ENCODE data around the gene AKAP6.
"Not testable (repeated sequence)": the region's sequence is repeated elsewhere in the genome, so short reads cannot be mapped to it uniquely, and the experiment has no call there.

AKAP6 gene

GRCh38 chr14:32761381-32761968, 432.4 kb downstream of the AKAP6 start:
- no peak for DNase-seq (ENCODE audit: low read depth)

GRCh38 chr14:32762886-32763285, 433.8 kb downstream of the AKAP6 start:
- DNase-seq (ENCODE audit: low read depth), result no peak

- no peak for DNase-seq (ENCODE audit: low read depth)
Measured at GRCh38 chr14:32763673-32764072, 434.6 kb downstream of the AKAP6 start.

DNA sequence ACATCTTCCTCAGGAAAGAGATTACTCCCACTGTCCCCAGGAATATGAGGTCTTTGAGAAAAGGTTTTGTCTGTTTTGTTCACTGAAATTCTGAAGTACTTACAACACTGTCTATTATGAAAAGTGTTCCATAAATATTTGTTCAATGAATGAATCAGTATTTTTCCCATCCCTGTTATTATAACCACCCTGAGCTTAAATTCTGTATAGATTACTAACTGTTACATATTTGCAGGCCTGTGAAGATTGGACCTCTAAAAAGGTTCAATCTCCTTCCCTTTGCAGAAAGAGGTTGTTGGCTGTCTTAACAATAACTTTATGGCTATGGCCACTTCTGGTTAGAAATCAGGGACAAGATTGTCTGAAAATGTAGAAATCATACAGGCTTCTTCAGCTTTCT, 435.0 kb downstream of the AKAP6 start:
- no peak for DNase-seq (ENCODE audit: low read depth)

DNA sequence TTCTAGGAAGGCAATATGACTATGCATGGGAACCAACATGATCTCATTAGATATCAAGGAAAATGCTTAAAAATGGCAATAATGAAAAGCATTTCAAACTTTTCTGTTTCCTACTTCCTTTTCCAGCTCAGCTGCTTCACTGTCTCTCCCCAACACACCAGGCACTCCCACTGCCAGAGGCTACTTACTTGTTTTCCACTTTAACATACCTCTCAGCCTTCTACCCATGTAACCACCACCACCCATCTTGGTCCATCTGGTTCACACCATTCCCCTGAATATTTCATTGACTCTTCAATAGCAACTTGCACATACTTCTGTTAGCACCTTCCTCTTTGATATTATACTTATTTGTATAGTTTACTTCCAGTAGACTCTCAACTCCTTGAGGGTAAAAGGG, 441.3 kb downstream of the AKAP6 start:
- DNase-seq (ENCODE audit: low read depth), result no peak

DNA sequence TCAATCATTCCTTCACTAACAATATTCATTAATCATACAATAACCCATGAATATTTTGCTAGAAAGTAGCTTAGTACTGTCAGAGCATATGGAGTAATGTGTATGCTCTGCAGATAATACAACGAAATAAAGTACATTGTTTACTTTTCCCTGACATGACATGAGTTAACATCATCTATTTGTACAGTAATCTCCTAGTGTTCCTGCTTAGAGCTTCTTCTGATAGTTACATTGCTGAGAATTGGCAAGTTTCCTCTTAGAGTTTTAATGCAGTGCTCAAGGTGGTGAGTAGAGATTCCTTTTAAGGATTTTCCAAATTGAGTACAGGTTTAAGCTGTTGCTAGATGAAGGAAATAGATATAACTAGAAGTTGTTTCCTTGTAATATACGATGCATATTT, 445.1 kb downstream of the AKAP6 start:
- no peak for DNase-seq (ENCODE audit: low read depth)

DNA sequence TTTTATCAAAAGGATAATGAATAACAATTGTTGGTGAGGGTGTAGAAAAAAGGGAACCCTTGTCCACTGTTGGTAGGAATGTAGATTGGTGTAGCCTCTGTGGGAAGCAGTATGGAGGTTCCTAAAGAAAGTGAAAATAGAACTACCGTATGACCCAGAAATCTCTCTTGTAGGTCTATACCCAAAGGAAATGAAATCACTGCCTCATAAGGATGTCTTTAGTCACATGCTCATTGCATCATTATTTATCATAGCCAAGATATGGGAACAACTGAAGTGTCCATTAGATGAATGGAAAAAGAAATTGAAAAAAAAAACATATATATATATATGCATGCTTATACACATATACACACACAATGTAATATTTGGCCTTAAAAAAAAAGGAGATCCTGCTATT, 450.7 kb downstream of the AKAP6 start:
- no peak for DNase-seq (ENCODE audit: low read depth)

GRCh38 chr14:32784405-32784804, 455.3 kb downstream of the AKAP6 start:
- DNase-seq (ENCODE audit: low read depth), result no peak

DNA sequence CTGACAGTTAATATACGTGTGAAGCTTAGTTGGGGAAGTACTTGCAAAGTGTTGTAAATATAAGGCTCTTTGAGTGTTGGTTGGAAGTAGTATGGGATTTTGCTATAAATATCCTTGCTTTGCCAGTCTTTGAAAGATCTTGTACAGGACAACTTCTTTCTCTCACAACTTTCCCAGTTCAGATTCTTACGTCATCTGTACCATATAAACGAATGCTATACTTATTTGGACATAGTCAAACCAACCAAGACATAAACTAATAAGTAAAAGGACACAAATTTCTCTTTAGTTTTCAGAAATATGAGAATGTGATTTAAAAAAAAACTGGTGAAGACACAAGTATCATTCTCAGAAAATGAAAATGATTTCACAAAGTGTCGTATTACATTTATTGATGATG, 456.5 kb downstream of the AKAP6 start:
- DNase-seq (ENCODE audit: low read depth), result no peak

DNA sequence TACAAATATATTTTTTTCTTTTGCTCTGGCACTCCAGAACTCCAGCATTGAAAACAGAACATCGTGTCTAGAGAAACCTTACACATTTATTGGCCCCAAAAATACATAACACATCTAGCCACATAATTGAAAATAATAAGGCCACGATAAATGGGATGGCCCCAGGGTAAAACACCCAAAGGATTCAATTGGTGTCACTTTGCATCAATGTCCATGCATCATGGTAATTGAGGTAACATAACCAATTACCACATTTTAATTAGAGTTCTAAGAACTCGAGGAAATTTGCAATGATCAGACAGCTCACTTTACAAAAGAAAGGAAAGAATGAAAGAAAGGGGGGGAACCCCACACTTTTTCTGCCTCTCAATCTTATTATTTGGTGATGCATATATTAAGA, 457.8 kb downstream of the AKAP6 start:
- no peak for DNase-seq (ENCODE audit: low read depth)

- not testable (repeated sequence) for DNase-seq (ENCODE audit: low read depth)
Measured at GRCh38 chr14:32793033-32793432, 463.9 kb downstream of the AKAP6 start.

DNA sequence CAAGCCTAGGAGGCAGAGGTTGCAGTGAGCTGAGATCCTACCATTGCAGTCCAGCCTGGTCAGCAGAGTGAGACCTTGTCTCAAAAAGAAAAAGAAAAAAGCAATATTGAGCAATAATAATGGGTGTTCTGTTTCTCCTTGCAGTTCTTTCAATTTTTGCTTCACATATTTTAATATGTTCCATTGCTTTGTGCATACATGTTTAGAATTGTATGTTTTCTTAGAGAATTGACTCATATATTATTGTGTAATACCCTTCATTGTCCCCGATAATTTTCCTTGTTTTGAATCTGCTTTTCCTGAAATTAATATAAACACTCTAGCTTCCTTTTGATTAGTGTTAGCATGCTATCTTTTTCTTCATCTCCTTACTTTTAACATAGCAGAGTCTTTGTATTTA, 471.2 kb downstream of the AKAP6 start:
- no peak for DNase-seq (ENCODE audit: low read depth)

GRCh38 chr14:32802295-32802694, 473.2 kb downstream of the AKAP6 start:
- DNase-seq (ENCODE audit: low read depth), result no peak

DNA sequence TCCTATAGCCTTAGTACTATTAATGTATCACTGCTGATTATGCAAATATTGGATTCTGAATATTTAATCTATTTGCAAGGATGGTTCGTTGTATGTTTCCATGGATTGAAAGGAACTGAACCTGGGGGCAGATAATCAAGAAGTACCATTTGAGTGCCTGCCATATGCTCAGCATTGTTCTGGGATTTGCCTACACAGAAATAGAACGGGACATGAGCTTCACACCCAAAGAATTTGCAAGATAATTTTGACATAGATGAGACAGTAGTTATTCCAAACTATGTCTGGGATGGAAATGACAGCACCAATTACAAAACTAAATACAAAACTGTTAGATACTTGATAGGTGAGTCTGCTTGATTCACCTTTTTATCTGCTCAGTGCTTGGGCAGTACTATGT, 476.9 kb downstream of the AKAP6 start:
- no peak for DNase-seq (ENCODE audit: low read depth)

DNA sequence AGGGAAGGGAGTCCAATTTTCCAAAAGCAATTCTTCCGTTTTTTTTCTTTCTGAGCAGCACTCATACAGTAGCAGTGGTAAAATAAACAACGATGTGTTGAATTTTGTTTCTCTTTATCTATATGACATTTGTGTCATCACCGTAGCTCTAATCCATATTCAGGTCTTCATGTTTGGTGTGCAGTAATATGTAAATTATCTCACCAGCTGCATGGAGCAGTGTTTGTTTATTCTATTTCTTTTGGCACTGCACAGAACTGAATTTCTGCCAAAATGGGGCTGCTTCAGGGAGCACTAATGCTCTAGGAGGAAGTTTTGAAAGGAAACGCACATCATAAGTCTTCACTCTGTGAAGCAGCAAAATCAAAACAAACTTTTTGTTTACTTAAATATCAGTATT, 479.5 kb downstream of the AKAP6 start:
- no peak for DNase-seq (ENCODE audit: low read depth)

GRCh38 chr14:32809255-32809654, 480.2 kb downstream of the AKAP6 start:
- no peak for DNase-seq (ENCODE audit: low read depth)

DNA sequence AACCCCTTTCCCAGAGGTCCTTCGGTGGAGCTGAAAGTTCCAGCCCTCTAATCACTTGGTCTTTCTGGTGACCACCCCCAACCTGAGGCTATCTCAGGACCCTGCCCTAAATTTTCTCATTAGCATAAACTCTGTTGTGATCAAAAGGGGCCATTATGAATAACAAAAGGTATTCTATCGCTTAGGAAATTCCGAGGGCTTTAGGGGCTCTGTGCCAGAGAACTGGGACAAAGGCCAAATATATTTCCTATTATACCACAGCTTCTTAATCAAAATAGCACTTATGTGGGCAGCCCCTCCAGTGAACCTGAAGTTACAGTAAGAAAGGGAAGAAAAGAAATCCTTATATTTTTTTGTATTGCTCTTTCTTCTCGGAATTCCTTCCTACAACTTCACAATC, 484.3 kb downstream of the AKAP6 start:
- no peak for DNase-seq (ENCODE audit: low read depth)

DNA sequence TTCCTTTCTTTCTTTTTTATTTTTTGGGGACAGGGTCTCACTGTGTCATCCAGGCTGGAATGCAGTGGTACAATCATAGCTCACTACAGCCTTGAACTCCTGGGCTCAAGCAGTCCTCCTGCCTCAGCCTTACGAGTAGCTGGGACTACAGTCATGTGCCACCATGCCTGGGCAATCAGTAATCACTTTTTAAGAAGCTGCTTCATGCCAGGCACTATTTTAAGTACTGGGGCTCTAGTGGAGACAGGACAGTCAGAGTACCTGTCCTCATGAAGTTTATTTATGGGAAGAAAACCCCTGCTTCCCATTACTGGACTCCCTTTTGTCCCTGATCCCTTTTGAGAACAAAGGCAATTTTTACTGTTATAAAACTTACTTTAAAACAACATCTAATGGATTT, 485.6 kb downstream of the AKAP6 start:
- DNase-seq (ENCODE audit: low read depth), result no peak

DNA sequence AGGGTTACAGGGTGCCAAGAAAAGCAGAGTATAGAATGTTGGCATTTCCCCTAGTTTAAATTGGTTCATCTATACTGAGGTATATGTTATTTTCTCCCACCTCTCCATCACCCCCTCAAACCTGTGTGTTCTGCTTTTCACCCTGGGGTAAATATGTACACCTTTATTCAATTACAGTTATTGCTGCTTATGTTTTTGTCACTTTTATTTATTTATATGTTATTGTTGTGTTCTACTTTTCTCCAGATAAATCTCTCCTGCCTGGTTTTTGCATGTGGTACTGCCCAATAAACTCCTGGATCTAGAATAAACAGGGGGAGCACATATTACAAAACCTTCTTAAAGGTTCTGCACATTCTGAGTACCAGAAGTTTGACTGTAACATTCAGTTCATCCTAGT, 487.5 kb downstream of the AKAP6 start:
- DNase-seq (ENCODE audit: low read depth), result no peak

- DNase-seq (ENCODE audit: low read depth), result no peak
Measured at GRCh38 chr14:32817780-32818179, 488.7 kb downstream of the AKAP6 start.

DNA sequence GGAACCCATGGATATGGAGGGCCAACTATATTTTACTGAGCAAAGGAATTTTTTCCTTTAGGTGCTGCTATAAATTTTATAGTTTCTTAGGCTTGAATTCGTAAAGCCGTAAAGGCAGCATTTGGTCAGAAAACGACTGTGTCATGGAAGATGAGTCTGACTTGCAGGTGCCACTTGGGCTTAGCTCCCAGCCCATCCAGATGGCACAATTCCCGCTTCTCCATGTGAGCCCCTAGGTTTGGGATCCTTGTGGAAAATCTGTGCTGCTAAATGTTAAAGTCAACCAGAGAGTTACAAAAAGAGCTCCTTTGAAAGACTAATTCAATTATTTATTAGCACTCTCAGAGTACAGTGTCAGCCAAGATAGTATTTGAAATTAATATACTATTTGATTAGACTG, 489.5 kb downstream of the AKAP6 start:
- DNase-seq (ENCODE audit: low read depth), result no peak

DNA sequence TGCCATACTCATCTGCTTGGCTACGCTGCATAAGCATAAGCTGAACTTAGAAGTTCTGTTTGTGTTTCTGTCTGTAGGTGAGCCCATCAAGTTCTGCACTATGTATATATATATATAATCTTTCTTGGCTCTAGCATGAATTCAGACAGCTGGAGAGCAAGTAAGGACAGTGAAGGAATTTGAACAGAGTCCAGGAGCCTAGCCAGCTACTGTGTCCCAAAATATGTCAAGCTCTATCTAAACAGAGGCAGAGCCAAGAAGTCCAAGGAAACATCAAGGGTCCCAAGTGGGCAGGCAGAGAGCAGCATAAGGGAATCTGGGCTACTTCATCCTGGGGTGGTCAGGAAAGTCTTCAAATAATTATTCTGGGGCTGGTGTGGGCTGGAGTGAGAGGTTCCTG, 491.1 kb downstream of the AKAP6 start:
- DNase-seq (ENCODE audit: low read depth), result no peak

- DNase-seq (ENCODE audit: low read depth), result no peak
Measured at GRCh38 chr14:32820682-32821081, 491.6 kb downstream of the AKAP6 start.

- no peak for DNase-seq (ENCODE audit: low read depth)
Measured at GRCh38 chr14:32821964-32822653, 493.0 kb downstream of the AKAP6 start.

All from HS-27A (cell line).